Astrocyte (in vitro differentiated cells and primary cell): ENCODE results near the gene TMEM63C. TPM values are rescaled to one million over a fixed set of nuclear protein-coding genes. Genes with fewer than 3 reads are reported as not detected.
"Not testable (repeated sequence)": the region's sequence is repeated elsewhere in the genome, so short reads cannot be mapped to it uniquely, and the experiment has no call there.

Experiments used
- DNase-seq: peaks from one replicate; pipeline ENCODE4 v3.0.0-alpha.2; 2010; ENCODE audit warnings: low read depth
- FAIRE-seq: peaks from 2 replicates; lab custom pipeline; 2011; peaks lifted over from hg19 to GRCh38; lab: Jason Lieb, UNC
- H2AFZ ChIP-seq: 2 replicates; pipeline ENCODE4 v1.6.0; 2012; ENCODE audit warnings: low read depth, low read length, inconsistent platforms
- H3K27ac ChIP-seq: 2 replicates; pipeline ENCODE4 v1.5.1; 2011; ENCODE audit warnings: low read depth, low read length, inconsistent platforms
- H3K27me3 ChIP-seq: 2 replicates; pipeline ENCODE4 v1.6.0; 2011; ENCODE audit warnings: low read length, inconsistent platforms; ENCODE audit not compliant: insufficient read depth
- H3K36me3 ChIP-seq: 2 replicates; pipeline ENCODE4 v1.5.1; 2011; ENCODE audit warnings: low read length, inconsistent platforms; ENCODE audit not compliant: insufficient read depth
- H3K4me1 ChIP-seq: 2 replicates; pipeline ENCODE4 v1.5.1; 2011; ENCODE audit warnings: low read length, inconsistent platforms; ENCODE audit not compliant: insufficient read depth
- H3K4me2 ChIP-seq: 2 replicates; pipeline ENCODE4 v1.6.0; 2012; ENCODE audit warnings: low read length, inconsistent platforms
- H3K4me3 ChIP-seq: 2 replicates; pipeline ENCODE4 v1.5.1; 2011; ENCODE audit warnings: low read depth, mild to moderate bottlenecking, low read length, inconsistent platforms; ENCODE audit not compliant: insufficient read depth
- H3K79me2 ChIP-seq: 2 replicates; pipeline ENCODE4 v1.6.0; 2012; ENCODE audit warnings: mild to moderate bottlenecking, low read length, inconsistent platforms; ENCODE audit not compliant: insufficient read depth
- H3K9ac ChIP-seq: 2 replicates; pipeline ENCODE4 v1.6.0; 2012; ENCODE audit warnings: mild to moderate bottlenecking, low read length, inconsistent platforms
- H3K9me3 ChIP-seq: 2 replicates; pipeline ENCODE4 v1.5.1; 2012; ENCODE audit warnings: low read depth, mild to moderate bottlenecking, low read length, inconsistent platforms; ENCODE audit not compliant: insufficient read depth
- H4K20me1 ChIP-seq: 2 replicates; pipeline ENCODE4 v1.6.0; 2012; ENCODE audit warnings: low read length, inconsistent platforms; ENCODE audit not compliant: insufficient read depth
- H3K27ac Mint-ChIP-seq: one replicate; pipeline ENCODE4 v1.8.0; 2021; ENCODE audit warnings: mild to moderate bottlenecking, mixed read lengths; ENCODE audit not compliant: unreplicated experiment
- H3K27me3 Mint-ChIP-seq: one replicate; pipeline ENCODE4 v1.8.0; 2021; ENCODE audit warnings: low read depth, mixed read lengths; ENCODE audit not compliant: unreplicated experiment
- H3K36me3 Mint-ChIP-seq: one replicate; pipeline ENCODE4 v1.8.0; 2021; ENCODE audit warnings: low read depth, mixed read lengths; ENCODE audit not compliant: unreplicated experiment
- H3K4me1 Mint-ChIP-seq: one replicate; pipeline ENCODE4 v1.8.0; 2021; ENCODE audit warnings: low read depth, mixed read lengths; ENCODE audit not compliant: unreplicated experiment
- H3K4me3 Mint-ChIP-seq: one replicate; pipeline ENCODE4 v1.8.0; 2021; ENCODE audit warnings: mild to moderate bottlenecking, moderate library complexity, mixed read lengths; ENCODE audit not compliant: unreplicated experiment
- H3K9me3 Mint-ChIP-seq: one replicate; pipeline ENCODE4 v1.8.0; 2021; ENCODE audit warnings: mild to moderate bottlenecking, mixed read lengths; ENCODE audit not compliant: unreplicated experiment
- CTCF ChIP-seq: IDR thresholded peaks from 2 replicates; pipeline ENCODE4 v1.5.1; 2011; ENCODE audit warnings: low read depth, mild to moderate bottlenecking, inconsistent platforms, low read length, moderate library complexity; ENCODE audit not compliant: insufficient read depth
- EZH2 ChIP-seq: IDR thresholded peaks from 2 replicates; pipeline ENCODE4 v1.6.1; 2012; ENCODE audit warnings: mild to moderate bottlenecking, low read length, inconsistent platforms; ENCODE audit not compliant: insufficient read depth
- total RNA-seq: library from RNA; stranded (reverse); gene quantifications from 2 replicates; pipeline ENCODE4 v1.2.1, GENCODE V29; 2021

The TMEM63C gene
- total RNA-seq, 1 donor from 2014 or later: 11.3 TPM

GRCh38 chr14:77278461-77279230, 97.0 kb downstream of the TMEM63C start:
- H4K20me1 ChIP-seq: no peaks in the 10 kb centered on the region
- DNase-seq: no peak
- H3K4me3 Mint-ChIP-seq: no peak overlapping the region
- peaks cover 5% of the 10 kb centered on the region for H3K27me3 Mint-ChIP-seq
- H3K4me2 ChIP-seq: no peak overlapping the region
- no peaks in the 10 kb centered on the region for H3K79me2 ChIP-seq
- no peak overlapping the region for H3K27ac Mint-ChIP-seq
- no peaks in the 10 kb centered on the region for H3K27me3 ChIP-seq
- H3K4me3 ChIP-seq: no peak overlapping the region
- H3K4me1 Mint-ChIP-seq: peaks cover 3% of the 10 kb centered on the region
- H3K9me3 ChIP-seq: no peaks in the 10 kb centered on the region
- H3K36me3 ChIP-seq: peaks cover 2% of the 10 kb centered on the region
- no peak overlapping the region for H3K9ac ChIP-seq
- no peak overlapping the region for H3K27ac ChIP-seq
- TF ChIP-seq CTCF (no peak), EZH2 (no peak)
- no peaks in the 10 kb centered on the region for H3K4me1 ChIP-seq
- no peaks in the 10 kb centered on the region for H3K9me3 Mint-ChIP-seq
- no peak overlapping the region for H2AFZ ChIP-seq
- peaks cover 17% of the 10 kb centered on the region for H3K36me3 Mint-ChIP-seq
- no peak for FAIRE-seq

- no peak overlapping the region for H3K4me3 ChIP-seq
- no peaks in the 10 kb centered on the region for H3K9me3 ChIP-seq
- Mint-ChIP-seq H3K4me1 (peaks cover 3% of the 10 kb centered on the region), H3K9me3 (no peaks in the 10 kb centered on the region), H3K36me3 (peaks cover 22% of the 10 kb centered on the region), H3K27me3 (no peaks in the 10 kb centered on the region), H3K27ac (no peak overlapping the region), H3K4me3 (no peak overlapping the region)
- H3K27me3 ChIP-seq: no peaks in the 10 kb centered on the region
- H2AFZ ChIP-seq: no peak overlapping the region
- peaks cover 11% of the 10 kb centered on the region for H3K36me3 ChIP-seq
- no peaks in the 10 kb centered on the region for H4K20me1 ChIP-seq
- no peak for FAIRE-seq
- no peaks in the 10 kb centered on the region for H3K4me1 ChIP-seq
- DNase-seq: no peak
- H3K27ac ChIP-seq: no peak overlapping the region
- no peaks in the 10 kb centered on the region for H3K79me2 ChIP-seq
- H3K9ac ChIP-seq: no peak overlapping the region
- no peak for TF ChIP-seq EZH2
- no peak for TF ChIP-seq CTCF
- H3K4me2 ChIP-seq: no peak overlapping the region
These were observed 98.1 kb downstream of the TMEM63C start for GRCh38 chr14:77279719-77280118.

- H3K79me2 ChIP-seq, H2AFZ ChIP-seq, H3K9ac ChIP-seq, H3K4me3 Mint-ChIP-seq, DNase-seq, H3K4me1 Mint-ChIP-seq, H3K27ac Mint-ChIP-seq, H3K4me2 ChIP-seq, H3K27ac ChIP-seq, H3K9me3 Mint-ChIP-seq, H4K20me1 ChIP-seq, H3K27me3 Mint-ChIP-seq, FAIRE-seq, H3K4me1 ChIP-seq, H3K9me3 ChIP-seq, H3K27me3 ChIP-seq, H3K4me3 ChIP-seq: not testable (repeated sequence)
- peaks cover 19% of the 10 kb centered on the region for H3K36me3 ChIP-seq
- peaks cover 23% of the 10 kb centered on the region for H3K36me3 Mint-ChIP-seq
These were observed 99.3 kb downstream of the TMEM63C start for GRCh38 chr14:77280921-77281320.
